ENCODE data around the gene MFF. TPM values are rescaled to one million over a fixed set of nuclear protein-coding genes. Genes with fewer than 3 reads are reported as not detected.

Gene MFF
- total and polyA plus RNA-seq, 2 of the 4 experiments (the other 2 are of a cell fraction): 70.1 to 86.4 TPM

DNA sequence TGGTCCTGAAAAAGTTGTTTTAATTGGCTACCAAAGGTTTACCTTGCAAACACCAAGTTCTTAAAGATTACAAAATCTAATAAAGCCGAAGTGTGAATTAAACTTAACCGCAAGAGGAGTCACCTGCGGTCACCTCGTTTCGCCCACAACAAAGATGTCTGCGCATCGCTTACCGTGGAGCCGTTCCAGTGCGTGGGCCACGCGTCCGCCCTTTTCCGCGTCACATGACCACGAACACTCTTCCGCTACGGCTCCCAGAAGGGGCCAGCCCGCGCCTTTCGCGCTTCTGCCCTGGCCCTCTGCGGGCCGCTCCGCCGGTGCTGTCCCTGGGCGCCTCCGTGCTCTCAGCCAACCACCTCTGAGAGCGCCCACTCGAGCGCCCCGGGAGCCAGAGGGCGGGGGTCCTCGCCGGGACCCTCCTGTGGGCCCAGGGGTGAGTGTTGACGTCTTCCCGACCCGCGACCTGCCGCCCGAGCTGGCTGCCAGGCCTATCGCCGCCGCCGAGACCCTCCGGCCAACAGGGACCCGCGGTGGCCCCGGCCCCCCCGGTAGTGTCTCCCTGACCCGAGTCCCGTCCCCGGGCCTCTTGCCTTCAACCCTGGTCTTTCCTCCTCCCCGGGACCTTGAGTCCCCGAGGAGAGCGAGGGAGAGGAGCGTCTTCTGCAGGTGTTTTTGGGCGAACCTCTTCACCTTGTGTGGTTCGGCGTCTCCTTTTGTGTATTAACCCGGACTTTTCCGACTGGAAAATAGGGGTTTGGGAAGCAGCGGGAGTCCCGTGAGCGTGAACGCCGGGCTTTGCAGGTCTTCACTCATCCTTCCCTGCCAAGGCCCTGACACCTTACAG, at the start of gene MFF (continued):
- TF ChIP-seq MXI1 (IDR thresholded peaks at IDR 0.05; ENCODE audit: borderline replicate concordance, low read depth, low read length) (0 out of 2 replicates have a peak, but pooled peaks have one; percentile 48), POLR2A (IDR thresholded peaks at IDR 0.05; ENCODE audit: low read depth, low read length) (peak; percentile 82), BHLHE40 (IDR thresholded peaks at IDR 0.05; ENCODE audit: low read depth, low read length) (peak; percentile 84), CHD1 (IDR thresholded peaks at IDR 0.05; ENCODE audit: low read depth, low read length) (no peak), FOS (IDR thresholded peaks at IDR 0.05; ENCODE audit: low read depth, low read length) (peak; percentile 33; the same call in 1 of the 2 replicates)
- TF ChIP-seq, protein P1, sequence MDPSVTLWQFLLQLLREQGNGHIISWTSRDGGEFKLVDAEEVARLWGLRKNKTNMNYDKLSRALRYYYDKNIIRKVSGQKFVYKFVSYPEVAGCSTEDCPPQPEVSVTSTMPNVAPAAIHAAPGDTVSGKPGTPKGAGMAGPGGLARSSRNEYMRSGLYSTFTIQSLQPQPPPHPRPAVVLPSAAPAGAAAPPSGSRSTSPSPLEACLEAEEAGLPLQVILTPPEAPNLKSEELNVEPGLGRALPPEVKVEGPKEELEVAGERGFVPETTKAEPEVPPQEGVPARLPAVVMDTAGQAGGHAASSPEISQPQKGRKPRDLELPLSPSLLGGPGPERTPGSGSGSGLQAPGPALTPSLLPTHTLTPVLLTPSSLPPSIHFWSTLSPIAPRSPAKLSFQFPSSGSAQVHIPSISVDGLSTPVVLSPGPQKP (IDR thresholded peaks at IDR 0.05; ENCODE audit: borderline replicate concordance, low read depth, low read length): no peak
